B cell (primary cell): ENCODE measurements around the gene PYY.

Experiments
- EZH2 ChIP-seq: IDR thresholded peaks from 2 replicates; pipeline ENCODE4 v1.6.1; 2012; ENCODE audit warnings: borderline replicate concordance, low read depth, mild to moderate bottlenecking, moderate library complexity, low read length; ENCODE audit not compliant: insufficient read depth, poor library complexity, severe bottlenecking
- TF ChIP-seq, protein P1 (sequence below): fragments of 200-600 bp; IDR thresholded peaks from one replicate; pipeline ENCODE4 v1.8.0; 2022; ENCODE audit warnings: antibody characterized with exemption, mild to moderate bottlenecking

- TF ChIP-seq, protein P1, sequence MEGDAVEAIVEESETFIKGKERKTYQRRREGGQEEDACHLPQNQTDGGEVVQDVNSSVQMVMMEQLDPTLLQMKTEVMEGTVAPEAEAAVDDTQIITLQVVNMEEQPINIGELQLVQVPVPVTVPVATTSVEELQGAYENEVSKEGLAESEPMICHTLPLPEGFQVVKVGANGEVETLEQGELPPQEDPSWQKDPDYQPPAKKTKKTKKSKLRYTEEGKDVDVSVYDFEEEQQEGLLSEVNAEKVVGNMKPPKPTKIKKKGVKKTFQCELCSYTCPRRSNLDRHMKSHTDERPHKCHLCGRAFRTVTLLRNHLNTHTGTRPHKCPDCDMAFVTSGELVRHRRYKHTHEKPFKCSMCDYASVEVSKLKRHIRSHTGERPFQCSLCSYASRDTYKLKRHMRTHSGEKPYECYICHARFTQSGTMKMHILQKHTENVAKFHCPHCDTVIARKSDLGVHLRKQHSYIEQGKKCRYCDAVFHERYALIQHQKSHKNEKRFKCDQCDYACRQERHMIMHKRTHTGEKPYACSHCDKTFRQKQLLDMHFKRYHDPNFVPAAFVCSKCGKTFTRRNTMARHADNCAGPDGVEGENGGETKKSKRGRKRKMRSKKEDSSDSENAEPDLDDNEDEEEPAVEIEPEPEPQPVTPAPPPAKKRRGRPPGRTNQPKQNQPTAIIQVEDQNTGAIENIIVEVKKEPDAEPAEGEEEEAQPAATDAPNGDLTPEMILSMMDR, result no peak
- TF ChIP-seq EZH2, result no peak
Observed at GRCh38 chr17:43920500-43921095, 33.1 kb downstream of the PYY start.
